GM12891 (cell line): Measurements from ENCODE around the gene C11orf91.

Source experiments
- PAX5 ChIP-seq: IDR thresholded peaks from 2 replicates; pipeline ENCODE4 v1.6.1; 2011; ENCODE audit warnings: low read length, moderate library complexity, mild to moderate bottlenecking; ENCODE audit not compliant: insufficient read depth, severe bottlenecking
- POLR2A ChIP-seq: IDR thresholded peaks from 2 replicates; pipeline ENCODE4 v1.6.1; 2011; ENCODE audit warnings: low read depth, low read length, control low read depth
- POLR2AphosphoS5 ChIP-seq: IDR thresholded peaks from 2 replicates; pipeline ENCODE4 v1.6.1; 2011; ENCODE audit warnings: low read depth, low read length, control low read depth
- POU2F2 ChIP-seq: IDR thresholded peaks from 2 replicates; pipeline ENCODE4 v1.6.1; 2011; ENCODE audit warnings: low read depth, mild to moderate bottlenecking, control low read depth, low read length, moderate library complexity
- SPI1 ChIP-seq: IDR thresholded peaks from 2 replicates; pipeline ENCODE4 v1.6.1; 2011; ENCODE audit warnings: low read depth, low read length, control low read depth
- TAF1 ChIP-seq: IDR thresholded peaks from 2 replicates; pipeline ENCODE4 v1.6.1; 2011; ENCODE audit warnings: low read depth, low read length, control low read depth

DNA sequence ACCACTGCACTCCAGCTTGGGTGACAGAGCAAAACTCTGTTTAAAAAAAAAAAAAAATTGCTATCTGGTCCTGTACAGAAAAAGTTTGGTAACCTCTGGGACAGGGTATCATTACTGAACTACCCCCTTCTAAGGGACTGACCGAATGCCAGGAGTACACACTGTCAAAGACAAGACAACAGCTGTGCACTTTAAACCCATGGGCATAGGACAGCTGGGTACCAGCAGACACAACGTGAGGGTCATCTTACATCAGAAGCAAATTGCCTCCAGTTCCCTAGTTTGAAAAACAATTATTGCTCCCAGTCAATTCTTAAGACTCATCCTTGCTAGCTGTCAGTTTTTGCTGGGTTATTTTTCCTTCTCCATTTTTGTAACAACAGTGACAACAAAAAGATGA lies 17.8 kb upstream of the C11orf91 start:
- TF ChIP-seq POLR2AphosphoS5 (no peak), POLR2A (no peak), SPI1 (no peak), TAF1 (no peak), POU2F2 (no peak), PAX5 (no peak)
